Myocyte (in vitro differentiated cells): ENCODE data around the gene VCAN. TPM values are rescaled to one million over a fixed set of nuclear protein-coding genes. Genes with fewer than 3 reads are reported as not detected.

Experiments
- DNase-seq: peaks from one replicate; pipeline ENCODE4 v3.0.0-alpha.2; 2012; ENCODE audit warnings: low read depth
- total RNA-seq: library from RNA; depleted of rRNA; stranded (reverse); fragments of >200 nt; gene quantifications from 2 replicates; pipeline ENCODE4 v1.2.3, GENCODE V29; 2014

Gene VCAN
- total RNA-seq, 1 donor from 2014 or later = 137 TPM

DNA sequence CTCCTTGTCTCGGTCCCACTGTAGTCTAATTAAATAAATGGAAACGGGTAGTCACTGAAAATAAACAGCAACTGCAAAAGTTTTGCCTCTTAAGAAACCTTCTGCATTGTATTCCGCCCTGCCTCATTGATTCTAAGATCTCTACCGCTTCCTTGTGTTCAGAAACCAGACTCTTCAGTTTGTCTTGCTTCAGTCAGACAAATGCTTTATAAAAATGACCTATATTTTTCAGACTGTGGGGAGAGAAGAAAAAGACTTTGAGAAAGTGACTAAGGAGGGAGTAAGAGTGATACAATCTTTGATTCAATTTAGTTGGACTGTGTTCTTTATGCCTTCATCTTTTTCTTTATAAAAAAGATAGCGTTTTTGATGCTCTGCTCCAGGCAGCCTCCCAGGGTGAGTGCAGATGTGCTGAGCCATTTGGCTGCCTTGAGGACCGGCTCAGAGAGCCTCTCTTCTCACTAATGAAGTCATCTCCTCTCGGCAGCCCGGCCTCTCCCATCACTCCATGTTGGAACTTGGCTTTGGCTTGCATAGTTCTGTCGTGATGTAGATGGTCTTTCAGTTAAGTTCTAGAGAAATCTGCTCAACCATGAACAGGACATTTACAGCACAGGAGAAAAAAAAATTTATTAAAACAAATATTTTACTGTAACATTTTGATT, 4.0 kb upstream of the VCAN start:
- DNase-seq = no peak

DNA sequence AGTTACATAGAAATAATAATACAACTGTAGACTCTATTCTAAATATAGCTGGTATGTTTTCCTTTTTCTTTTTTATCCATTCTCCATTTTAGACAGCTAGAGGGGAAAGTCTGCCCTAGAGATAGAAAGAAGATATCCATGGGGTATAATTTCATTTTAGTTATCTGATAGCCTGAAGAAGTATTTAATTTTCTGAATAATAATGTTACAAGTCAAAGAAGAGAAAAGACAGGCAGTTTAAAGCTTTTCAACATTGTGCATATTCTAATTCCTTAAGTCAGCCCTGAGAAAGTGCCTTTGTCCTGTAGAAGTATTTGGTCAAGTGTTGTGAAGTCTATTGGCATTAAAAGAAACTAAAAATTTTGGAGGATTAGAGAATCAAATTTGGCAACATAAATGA, 2.5 kb upstream of the VCAN start:
- DNase-seq = no peak

DNA sequence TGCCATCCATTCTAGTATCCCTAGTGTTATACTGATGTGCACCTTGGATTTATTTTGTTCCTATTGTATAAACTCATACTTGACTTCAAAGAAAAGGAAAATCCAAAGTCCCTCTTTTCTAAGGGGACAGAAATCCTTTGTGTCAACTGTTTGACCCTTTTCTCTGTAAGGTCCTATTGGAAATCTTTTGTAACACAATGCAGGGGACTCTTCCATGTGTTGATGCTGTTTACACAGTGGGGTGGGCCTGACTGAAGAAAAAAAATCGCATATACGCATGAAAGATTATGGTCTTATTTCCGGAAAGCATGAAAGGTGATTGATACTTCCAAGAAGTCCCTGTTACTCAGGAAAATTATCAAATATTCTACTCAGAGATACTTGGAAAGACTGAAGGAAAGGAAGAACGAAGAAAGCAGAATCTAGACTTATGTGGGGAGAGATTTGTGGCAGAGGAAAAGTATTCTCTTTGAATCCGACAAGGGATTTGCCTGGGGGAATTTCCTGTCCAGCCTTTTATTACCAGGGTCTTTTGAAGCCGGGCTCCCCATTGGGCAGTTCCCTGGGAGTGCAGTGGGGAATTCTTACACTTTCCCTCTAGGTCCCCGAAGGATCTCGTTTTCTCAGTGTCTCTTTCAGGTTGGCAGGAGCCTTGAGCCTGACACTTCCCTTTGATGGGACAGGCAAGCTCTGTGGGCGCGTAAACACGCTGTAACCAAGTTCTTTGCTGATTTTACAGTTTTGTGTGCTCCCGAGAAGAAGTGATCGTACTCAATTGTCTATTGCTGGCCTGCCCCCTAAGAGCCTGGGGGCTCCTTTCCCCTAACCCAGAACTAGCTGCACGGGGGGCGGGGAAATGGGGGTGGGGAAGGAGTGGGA, 779 bp upstream of the VCAN start:
- peak; percentile 26 for DNase-seq

- DNase-seq = no peak
These were observed 616 bp downstream of the VCAN start for GRCh38 chr5:83472213-83472507.

DNA sequence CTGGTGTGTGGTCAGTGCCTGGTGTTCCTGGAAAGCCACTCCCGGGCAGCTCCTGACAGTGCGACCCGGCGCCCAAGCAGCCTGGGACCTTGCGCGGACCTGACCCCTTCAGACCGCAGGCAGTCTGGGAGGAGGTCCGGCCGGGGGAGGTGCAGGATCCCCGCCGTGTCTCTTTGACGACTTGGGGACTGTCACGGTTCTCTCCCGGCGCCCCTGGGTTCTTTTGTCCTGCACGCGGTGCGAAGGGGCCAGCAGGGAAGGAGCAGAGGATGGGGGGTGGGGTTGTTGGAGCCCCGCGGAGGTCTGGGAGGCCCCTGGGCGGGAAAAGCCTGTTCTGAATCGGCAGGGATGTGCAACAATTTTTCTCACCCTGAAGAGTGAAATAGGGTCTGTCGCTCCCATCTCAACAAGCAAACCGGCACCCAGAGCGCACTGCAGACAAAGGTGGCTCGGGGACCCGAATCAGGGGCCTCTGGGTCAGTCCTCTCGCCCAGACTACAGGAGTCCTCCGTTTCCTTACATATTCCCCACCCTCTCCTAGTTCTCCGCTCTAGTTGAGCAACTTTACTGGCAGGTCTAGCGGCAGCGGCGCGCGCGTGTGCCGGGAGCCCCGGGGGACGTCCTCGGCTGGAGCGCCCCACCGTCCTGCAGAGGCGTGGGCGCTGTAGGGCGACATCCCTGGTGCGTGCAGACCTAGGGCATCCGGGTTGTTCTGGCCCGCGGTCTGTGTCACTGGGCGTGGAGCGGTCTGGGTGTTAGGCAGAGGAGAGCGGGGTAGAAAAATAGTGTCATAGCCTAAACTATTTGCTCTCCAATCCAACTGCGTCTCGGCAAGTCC, 1.2 kb downstream of the VCAN start:
- DNase-seq = peak; percentile 59

DNA sequence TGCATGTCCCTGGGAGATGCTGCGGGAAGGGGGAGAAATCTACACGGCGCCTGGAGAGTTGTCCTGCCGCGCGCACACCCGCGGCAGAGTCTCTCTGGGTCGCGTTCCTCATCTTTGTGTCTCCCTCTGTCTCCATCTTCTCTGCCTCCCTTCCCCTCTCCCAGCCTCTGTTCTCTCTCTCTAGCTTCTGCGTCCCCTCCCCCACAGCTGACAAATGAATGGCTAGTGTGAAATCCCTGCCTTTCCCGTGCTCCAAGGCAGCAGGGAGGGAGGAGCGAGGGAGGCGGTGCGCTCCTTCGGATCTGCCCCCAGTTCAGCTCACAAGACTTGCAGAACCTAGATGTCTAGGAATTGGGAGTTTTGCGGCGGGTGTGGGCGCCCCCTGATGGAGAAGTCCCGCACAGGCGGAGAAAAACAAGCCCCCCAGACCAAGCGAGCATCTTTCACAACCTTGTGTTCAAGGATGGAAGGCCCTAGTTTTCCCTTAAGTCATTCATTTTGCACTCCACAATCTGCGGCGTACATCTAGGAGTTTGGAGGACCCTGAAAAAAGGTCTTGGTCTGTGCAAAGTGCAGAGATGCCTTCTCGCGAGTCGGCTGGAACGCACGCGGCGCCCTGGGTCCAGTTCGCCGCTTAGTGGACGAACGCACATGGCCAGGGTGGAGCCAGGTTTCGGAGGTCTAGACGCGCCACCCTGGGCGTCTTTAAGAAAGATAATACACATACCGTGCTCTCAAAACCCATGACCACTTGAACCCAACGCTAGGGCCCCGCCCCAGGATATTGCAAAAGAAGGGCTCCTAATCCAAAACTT, 2.0 kb downstream of the VCAN start:
- DNase-seq = peak; percentile 96

DNA sequence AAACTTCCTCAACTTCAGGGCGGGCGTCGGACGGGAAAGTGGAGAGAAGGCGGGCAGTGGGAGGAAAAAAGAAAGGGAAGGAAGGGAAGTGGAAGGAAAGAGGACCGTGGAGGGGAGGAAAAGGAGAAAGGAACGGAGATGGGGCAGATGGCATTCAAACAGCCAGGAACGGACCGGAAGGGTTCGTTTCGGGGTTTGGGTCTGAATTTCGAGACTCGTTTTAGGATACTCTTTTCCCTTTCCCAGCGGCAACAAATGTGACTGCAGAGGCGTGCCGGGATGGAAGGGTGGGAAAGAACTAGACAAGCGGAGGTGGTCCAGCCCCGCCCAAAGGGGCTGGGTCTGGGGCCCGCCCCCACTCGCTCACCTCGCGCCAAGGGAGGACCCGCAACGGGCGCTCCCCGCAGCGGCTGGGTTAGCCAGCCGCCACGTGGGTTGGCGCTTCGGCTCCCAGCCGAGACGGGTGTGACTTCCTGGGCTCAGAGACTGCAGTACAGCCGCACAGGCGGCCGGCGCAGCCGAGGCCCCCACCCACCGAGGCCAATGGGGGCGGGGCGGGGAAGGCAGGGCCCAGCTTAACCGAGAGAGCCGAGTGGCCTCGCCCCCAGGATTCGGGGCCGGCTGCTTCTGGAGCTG, 2.7 kb downstream of the VCAN start:
- DNase-seq = peak; percentile 93

DNA sequence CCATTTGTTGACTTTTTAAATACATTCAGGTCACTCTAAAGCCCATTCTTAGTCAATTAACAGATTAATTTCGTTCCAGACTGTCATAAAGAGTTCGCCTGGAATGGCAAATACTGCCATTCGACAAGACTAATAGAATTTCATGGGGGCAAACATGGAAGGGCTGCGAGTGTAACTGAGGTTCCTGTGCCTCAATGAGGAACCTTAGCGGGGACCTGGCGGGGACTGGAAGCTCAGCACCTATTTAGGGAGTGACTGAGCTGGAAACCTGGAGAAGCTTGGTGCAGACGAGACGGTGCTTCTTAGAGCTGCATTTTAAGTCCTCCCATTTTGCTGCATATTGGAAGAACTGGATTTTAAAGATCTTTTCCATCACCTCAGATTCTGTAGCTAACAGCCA, 3.4 kb downstream of the VCAN start:
- peak; percentile 48 for DNase-seq

- DNase-seq = peak; percentile 75
These were observed 3.9 kb downstream of the VCAN start for GRCh38 chr5:83475391-83475863.

- DNase-seq = peak; percentile 11
These were observed 4.6 kb downstream of the VCAN start for GRCh38 chr5:83475935-83476814.

DNA sequence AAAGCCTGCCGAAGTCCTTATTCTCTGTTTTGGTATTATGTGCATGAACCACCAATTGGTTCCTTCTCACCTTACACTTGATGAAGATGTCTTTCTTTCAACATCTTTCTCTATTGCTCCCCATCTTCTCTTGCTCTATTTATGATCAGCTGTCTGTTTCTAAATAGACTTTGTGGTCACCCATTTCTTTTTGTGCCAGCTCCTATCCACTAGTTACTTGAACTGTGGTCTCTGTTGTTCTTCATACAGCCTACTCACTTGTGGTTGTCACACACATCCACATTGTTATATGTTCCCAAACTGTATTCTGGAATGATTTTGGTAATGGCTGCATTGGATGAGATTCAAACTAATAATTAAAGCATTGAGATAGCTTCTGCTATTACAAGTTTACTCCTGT, 11.4 kb downstream of the VCAN start:
- peak; percentile 67 for DNase-seq

DNA sequence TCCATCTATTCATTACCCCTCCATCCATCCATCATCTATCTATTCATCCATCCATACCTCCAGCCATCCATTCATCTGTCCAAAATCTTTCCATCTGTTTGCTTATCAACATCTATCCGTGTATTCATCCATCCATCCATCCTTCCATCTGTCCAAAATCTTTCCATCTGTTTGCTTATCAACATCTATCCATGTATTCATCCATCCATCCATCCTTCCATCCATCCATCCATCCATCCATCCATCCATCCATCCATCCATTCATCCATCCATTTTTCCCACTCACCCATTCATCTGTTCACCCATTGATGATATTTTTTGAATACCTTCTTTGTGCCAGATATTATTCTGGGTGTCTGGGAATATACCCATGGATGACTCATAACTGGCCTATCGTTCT, 12.8 kb downstream of the VCAN start:
- no peak for DNase-seq

- no peak for DNase-seq
These were observed 14.3 kb downstream of the VCAN start for GRCh38 chr5:83485842-83486241.

DNA sequence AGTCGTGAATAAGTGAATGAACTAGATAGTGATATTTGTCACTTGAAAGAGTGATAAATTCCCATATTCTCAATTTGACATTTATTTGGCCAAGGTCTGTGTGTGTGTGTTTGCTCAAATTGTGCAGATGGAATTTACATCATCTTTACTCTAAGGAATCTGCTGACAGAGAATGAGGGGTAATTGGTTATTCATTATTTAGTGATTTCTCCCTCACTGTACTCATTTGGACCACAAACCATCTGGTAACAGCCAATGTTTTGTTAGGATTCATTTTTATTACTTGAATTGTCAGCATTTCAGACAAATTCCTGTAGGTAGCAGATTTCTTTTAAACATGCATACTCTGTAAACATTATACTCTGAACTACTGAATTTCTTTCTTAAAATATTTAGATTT, 15.6 kb downstream of the VCAN start:
- no peak for DNase-seq

DNA sequence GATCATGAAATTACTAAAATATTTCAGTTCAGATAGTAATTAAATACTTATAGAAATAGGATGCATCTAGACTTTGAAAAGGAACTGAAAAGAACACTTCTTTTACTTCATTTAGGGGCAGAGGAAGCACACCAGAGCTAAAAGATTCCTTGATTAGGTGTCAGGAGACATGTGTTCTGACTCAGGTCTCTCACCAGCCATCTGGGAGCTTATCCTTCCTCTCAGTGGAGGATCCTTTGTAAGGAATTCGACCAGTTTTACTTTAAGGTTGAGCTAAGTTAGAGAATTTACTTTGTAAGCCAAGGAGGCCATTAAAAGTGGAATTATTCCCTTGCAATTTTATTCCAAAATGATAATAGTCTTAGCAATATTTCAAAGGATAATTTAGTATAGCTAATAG, 16.7 kb downstream of the VCAN start:
- no peak for DNase-seq

DNA sequence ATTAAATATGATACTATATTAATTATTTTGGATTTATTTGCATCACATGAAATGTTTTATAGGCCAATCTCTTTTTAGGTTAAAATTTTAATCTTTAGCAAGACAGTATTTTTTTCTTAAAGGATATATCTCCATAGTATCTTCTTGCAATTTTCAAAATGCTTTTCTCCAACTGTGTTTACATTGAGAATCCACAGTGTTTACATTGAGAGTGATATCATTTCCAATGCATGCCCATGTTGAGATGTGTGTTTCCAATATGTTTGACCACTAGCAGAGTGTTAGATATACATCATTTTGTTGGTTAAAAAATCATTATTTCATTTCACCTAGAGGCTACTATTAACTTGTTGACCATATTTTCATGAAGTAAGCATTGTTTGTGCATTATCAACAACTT, 17.3 kb downstream of the VCAN start:
- DNase-seq = no peak

DNA sequence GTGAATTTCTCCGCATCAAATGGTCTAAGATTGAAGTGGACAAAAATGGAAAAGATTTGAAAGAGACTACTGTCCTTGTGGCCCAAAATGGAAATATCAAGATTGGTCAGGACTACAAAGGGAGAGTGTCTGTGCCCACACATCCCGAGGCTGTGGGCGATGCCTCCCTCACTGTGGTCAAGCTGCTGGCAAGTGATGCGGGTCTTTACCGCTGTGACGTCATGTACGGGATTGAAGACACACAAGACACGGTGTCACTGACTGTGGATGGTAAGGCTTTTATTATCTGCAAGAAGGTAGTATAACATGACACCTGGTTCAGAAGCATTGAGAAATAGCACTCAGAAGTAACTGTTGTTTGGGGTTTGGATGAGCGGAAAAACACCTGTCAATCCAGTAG, 18.7 kb downstream of the VCAN start:
- DNase-seq = no peak

GRCh38 chr5:83492331-83492730, 20.8 kb downstream of the VCAN start:
- DNase-seq = peak; percentile 44

DNA sequence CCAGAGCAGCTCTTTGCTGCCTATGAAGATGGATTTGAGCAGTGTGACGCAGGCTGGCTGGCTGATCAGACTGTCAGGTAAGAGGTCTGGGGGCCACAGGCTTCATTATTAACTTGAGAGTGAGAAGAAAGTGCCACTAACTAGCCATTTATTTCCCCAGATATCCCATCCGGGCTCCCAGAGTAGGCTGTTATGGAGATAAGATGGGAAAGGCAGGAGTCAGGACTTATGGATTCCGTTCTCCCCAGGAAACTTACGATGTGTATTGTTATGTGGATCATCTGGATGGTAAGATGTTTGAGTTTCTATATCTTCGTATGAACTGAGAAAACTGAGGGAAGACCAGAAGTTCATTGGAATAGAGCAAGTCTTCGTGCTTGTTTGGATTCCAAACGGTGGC, 22.1 kb downstream of the VCAN start:
- DNase-seq = no peak
